BE2C (cell line): ENCODE measurements around the gene RAB11FIP4.

Experiments used
- DNase-seq: peaks from one replicate; pipeline ENCODE4 v3.0.0-alpha.2; 2020
- H3K27me3 ChIP-seq: fragments of 250-450 bp; sonication (Bioruptor Pico); 2 replicates; pipeline ENCODE4 v1.5.1; 2020; ENCODE audit warnings: mild to moderate bottlenecking
- H3K36me3 ChIP-seq: fragments of 250-450 bp; sonication (Bioruptor Pico); 2 replicates; pipeline ENCODE4 v1.5.1; 2020; ENCODE audit warnings: mild to moderate bottlenecking
- H3K4me1 ChIP-seq: fragments of 250-450 bp; sonication (Bioruptor Pico); 2 replicates; pipeline ENCODE4 v1.5.1; 2020
- H3K4me3 ChIP-seq: 2 replicates; pipeline ENCODE4 v1.5.1; 2011; ENCODE audit warnings: low read depth, low read length
- H3K9me3 ChIP-seq: fragments of 250-450 bp; sonication (Bioruptor Pico); 2 replicates; pipeline ENCODE4 v1.5.1; 2020
- TF ChIP-seq, protein P1 (sequence below): IDR thresholded peaks from 2 replicates; pipeline ENCODE4 v1.5.1; 2012; ENCODE audit warnings: mild to moderate bottlenecking, low read depth, low read length

RAB11FIP4 gene

DNA sequence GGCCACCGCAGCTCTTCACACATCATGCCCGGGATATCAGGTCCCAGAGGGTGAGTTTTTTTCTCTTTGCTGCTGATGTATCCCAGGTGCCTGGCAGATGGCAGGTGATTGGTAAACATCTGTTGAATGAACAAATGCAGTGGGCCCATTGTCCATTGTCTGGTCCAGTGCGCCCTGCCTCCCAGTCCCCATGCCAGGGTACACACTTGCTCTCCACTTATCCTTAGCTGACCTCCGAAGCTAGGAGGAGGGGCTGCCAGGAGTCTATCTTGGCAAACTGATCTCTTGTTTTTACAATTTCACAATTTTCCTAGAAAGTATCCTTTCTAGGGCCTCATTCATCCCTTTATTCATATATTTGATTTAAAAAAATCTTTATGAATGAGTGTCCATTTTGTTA is 196.0 kb downstream of the RAB11FIP4 start:
- Histone ChIP-seq H3K4me1 (no peaks in the 10 kb centered on the region), H3K4me3 (no peak overlapping the region), H3K27me3 (no peaks in the 10 kb centered on the region), H3K36me3 (no peaks in the 10 kb centered on the region), H3K9me3 (no peaks in the 10 kb centered on the region)
- TF ChIP-seq, protein P1, sequence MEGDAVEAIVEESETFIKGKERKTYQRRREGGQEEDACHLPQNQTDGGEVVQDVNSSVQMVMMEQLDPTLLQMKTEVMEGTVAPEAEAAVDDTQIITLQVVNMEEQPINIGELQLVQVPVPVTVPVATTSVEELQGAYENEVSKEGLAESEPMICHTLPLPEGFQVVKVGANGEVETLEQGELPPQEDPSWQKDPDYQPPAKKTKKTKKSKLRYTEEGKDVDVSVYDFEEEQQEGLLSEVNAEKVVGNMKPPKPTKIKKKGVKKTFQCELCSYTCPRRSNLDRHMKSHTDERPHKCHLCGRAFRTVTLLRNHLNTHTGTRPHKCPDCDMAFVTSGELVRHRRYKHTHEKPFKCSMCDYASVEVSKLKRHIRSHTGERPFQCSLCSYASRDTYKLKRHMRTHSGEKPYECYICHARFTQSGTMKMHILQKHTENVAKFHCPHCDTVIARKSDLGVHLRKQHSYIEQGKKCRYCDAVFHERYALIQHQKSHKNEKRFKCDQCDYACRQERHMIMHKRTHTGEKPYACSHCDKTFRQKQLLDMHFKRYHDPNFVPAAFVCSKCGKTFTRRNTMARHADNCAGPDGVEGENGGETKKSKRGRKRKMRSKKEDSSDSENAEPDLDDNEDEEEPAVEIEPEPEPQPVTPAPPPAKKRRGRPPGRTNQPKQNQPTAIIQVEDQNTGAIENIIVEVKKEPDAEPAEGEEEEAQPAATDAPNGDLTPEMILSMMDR, result no peak
- DNase-seq, result no peak
